ENCODE results near the gene ATP6V0B.

DNA sequence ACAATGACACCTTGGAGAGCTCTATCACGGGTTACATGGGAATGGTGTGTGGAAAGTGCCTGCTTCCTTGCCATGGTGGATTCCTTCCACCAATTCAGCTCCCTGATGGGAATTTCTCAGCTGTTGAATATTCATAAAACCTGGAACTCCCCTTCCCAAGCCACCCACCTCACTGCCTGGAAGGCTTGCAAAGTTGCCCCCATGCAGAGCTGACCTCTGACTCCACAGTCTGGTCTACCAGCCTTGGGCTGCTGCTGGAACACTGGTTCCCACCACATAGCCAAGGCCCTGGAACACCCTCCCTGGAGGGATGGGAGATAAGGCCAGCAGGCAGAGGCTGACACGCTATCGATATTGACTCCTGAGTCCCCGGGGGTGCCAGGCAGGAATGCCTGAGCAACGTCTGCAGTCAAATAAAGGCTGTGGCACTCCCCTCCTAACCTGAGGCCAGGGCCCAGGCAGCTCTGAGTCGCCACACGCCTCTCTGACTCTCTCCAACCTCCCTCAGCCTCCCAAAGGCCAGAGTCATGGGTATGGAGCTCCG is 25.4 kb downstream of the ATP6V0B start:
- TF ChIP-seq GABPA (IDR thresholded peaks at IDR 0.05; ENCODE audit: low read depth): no peak
- TF ChIP-seq, protein P1, sequence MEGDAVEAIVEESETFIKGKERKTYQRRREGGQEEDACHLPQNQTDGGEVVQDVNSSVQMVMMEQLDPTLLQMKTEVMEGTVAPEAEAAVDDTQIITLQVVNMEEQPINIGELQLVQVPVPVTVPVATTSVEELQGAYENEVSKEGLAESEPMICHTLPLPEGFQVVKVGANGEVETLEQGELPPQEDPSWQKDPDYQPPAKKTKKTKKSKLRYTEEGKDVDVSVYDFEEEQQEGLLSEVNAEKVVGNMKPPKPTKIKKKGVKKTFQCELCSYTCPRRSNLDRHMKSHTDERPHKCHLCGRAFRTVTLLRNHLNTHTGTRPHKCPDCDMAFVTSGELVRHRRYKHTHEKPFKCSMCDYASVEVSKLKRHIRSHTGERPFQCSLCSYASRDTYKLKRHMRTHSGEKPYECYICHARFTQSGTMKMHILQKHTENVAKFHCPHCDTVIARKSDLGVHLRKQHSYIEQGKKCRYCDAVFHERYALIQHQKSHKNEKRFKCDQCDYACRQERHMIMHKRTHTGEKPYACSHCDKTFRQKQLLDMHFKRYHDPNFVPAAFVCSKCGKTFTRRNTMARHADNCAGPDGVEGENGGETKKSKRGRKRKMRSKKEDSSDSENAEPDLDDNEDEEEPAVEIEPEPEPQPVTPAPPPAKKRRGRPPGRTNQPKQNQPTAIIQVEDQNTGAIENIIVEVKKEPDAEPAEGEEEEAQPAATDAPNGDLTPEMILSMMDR (IDR thresholded peaks at IDR 0.05; ENCODE audit: insufficient read depth, low read length): no peak
- TF ChIP-seq SPI1 (IDR thresholded peaks at IDR 0.05; ENCODE audit: borderline replicate concordance, low read depth): no peak
- TF ChIP-seq POLR2AphosphoS5 (IDR thresholded peaks at IDR 0.05; ENCODE audit: low read depth): no peak
- no peak for TF ChIP-seq REST (IDR thresholded peaks at IDR 0.05; ENCODE audit: insufficient replicate concordance, low read depth)
